GM10266 (cell line): ENCODE data around the gene TCP11L2.

Experiments used
- DNase-seq: peaks from one replicate; pipeline ENCODE4 v3.0.0; 2012; ENCODE audit errors: extremely low spot score
- TF ChIP-seq, protein P1 (sequence below): IDR thresholded peaks from 2 replicates; pipeline ENCODE4 v1.5.1; 2012; ENCODE audit warnings: mild to moderate bottlenecking, low read depth; ENCODE audit not compliant: control insufficient read depth, insufficient read depth; ENCODE audit errors: missing control alignments

TCP11L2 gene

DNA sequence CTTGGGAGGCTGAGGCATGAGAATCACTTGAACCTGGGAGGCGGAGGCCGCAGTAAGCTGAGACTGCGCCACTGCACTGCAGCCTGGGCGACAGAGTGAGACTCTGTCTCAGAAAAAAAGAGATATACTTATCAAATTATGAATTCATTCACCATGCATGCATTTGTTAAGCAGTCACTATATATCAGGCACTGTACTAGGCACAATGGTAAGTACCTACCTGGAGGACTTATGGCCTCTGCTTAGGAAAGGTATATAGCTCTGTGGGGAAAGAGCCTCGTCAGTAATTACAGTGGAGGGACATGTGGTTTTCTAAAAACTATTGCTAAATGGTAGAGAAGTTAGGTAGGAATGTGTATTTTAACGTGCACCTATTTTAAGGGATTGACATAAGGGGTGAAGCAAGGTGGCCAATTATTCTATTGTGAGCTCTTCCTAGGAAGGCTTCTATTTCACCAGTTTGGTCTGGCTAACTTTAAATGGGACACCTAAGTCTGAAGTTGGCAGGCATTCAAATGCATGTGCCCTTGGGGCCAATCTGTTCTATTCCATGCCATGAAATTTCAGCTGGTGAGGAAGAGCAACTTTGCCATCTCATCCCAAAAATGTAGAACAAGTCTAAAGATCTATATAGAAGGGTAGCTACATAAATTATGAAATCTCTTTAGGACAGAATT lies 15.0 kb downstream of the TCP11L2 start:
- DNase-seq, result no peak
- TF ChIP-seq, protein P1, sequence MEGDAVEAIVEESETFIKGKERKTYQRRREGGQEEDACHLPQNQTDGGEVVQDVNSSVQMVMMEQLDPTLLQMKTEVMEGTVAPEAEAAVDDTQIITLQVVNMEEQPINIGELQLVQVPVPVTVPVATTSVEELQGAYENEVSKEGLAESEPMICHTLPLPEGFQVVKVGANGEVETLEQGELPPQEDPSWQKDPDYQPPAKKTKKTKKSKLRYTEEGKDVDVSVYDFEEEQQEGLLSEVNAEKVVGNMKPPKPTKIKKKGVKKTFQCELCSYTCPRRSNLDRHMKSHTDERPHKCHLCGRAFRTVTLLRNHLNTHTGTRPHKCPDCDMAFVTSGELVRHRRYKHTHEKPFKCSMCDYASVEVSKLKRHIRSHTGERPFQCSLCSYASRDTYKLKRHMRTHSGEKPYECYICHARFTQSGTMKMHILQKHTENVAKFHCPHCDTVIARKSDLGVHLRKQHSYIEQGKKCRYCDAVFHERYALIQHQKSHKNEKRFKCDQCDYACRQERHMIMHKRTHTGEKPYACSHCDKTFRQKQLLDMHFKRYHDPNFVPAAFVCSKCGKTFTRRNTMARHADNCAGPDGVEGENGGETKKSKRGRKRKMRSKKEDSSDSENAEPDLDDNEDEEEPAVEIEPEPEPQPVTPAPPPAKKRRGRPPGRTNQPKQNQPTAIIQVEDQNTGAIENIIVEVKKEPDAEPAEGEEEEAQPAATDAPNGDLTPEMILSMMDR, result no peak

DNA sequence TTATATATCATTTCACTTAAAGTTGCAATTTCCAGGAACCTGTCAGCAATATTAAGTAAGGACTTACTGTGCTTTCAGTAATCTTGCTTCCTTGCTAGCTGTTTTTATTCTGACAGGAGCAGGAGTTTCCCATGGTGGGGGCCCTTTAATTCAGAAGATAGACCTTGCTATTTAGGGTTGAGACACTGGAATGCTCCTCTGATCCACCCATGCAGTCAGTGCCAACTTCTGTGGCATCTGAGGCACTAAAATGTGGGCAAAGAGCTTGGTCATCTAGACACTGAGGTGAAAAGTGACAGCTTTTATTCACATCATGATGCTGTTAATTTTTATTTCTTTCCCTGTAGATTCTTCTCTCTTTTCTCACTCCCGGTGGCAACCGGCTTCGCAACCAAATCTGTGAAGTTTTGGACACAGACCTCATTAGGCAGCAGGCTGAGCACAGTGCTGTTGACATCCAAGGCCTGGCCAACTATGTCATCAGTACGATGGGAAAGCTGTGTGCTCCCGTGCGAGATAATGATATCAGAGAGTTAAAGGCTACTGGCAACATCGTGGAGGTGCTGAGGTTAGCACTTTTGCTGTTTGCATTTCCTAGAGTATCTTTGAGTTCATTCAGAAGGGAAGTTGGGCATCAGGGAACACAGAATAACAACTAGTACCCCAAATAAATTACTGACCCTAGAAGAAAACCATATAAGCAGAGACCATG lies 18.8 kb downstream of the TCP11L2 start:
- DNase-seq, result no peak
- TF ChIP-seq, protein P1, result no peak

DNA sequence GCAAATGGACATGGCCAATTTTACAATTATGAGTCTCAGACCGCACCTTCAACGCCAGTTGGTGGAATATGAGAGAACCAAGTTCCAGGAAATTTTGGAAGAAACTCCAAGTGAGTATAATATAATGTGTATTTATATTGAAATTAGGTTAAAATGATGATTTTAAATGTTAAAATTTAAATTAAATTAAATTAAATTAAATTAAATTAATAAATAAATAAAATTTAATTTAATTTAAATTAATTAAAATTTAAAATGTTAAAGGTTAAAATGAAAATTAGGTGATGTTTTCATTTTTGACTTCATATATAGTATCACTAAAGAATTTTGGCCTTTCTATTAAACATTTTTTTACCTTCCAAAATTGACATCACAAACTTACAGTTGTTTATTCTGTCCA lies 21.0 kb downstream of the TCP11L2 start:
- TF ChIP-seq, protein P1, result no peak
- no peak for DNase-seq

DNA sequence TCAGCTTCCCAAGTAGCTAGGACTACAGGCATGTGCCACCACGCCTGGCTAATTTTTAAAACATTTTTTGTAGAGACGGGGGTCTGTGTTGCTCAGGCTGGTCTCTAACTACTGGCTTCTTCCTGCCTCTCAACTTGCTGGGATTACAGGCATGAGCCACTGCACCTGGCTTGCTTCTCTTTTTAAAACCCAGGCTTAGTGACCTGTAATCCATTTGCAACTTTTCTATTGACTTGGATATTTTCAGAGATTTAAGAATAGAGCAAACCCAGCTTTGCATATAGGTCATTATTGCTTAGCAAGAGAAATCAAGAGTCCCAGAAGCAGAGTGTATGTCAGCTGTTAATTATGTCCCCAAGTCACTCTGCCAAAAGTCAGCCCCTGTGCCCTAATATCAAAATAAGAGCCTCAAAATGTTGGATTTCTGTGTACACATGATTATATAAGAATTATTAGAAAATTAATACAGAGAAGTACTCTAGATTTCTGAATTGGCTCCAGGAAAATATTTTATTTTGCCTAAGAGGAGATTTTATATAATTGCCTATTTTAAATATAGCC lies 24.9 kb downstream of the TCP11L2 start:
- no peak for DNase-seq
- TF ChIP-seq, protein P1, result no peak

DNA sequence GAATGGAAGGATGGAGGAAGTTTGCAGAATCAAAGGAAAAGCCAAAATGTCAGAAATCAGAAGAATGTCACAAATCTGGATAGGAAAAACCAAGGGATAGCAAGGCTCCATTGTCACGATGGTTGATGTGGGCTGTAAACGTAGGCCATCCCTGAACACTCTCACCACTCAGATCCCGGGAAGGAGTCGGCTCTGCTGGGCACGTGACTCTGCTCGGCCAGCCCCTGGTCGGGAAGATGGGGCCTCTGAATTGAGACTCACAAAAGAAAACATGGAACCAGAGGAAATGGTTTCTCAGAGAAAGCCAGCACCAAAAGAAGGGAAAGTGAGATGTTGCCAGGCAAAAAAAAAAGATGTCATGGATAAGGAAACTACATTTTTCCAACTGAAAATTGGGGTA lies 26.2 kb downstream of the TCP11L2 start:
- TF ChIP-seq, protein P1, result no peak
- no peak for DNase-seq

DNA sequence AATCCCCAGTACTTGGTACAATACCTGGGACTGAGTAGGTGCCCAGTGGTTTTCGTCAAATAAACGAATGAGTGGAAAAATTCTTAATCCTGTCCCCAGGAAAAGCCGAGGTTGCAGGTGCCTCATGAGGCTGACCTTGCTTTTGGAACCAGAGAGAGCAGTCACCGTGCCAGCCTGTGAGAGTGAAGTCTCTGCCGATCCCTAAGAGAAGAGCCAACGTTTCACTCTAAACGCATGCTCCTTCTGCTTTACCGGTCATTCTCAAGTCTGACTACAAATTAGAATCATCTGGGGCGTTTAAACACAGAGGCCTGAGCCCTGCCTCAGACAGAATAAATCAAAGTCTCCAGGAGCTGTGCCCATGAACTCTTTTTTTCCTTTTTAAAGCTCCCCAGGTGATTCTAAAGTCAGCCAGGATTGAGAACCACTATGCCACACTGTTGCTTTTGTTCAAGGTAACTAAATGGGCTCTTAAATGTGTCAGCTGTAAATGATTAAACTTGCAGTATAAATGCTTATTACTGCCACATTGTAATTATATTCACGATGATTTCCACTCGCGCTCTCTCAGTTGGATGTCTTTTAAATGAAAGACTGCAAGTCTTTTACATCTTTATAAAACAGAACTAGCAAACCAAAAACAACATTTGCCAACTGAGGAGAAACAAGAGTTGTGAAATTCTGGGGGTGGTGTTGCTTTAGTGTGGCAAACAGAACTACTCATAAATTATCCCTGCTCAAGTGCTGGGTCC lies 26.9 kb downstream of the TCP11L2 start:
- DNase-seq, result no peak
- TF ChIP-seq, protein P1, result no peak
